Ovary (tissue), 3 donors: Measurements from ENCODE around the gene P2RX6.

Experiments
- CTCF ChIP-seq, 3 donors: fragments of 450-650 bp in 2 of 3; fragments of 200-600 bp in 1 of 3; IDR thresholded peaks; one replicate each; pipeline versions ENCODE4 v1.5.1 to v1.8.0; 2016 to 2022; ENCODE audit warnings: antibody characterized with exemption in 3 of 3, mild to moderate bottlenecking in 1 of 3
- EP300 ChIP-seq: sonication (generic); formaldehyde crosslinking; IDR thresholded peaks from one replicate; pipeline ENCODE4 v1.6.1; 2017; ENCODE audit warnings: antibody characterized with exemption
- donor health status: DM: no; HTN: no; CAD: no.

- TF ChIP-seq CTCF (IDR thresholded peaks at IDR 0.05) (no peak), EP300 (no peak)
These were observed 14.6 kb downstream of the P2RX6 start for GRCh38 chr22:21029486-21030025.
